Activated B cell treated with CpG ODN at 0.5 μM for 24 hours (primary cell): ENCODE data around the gene VAMP8. TPM values are rescaled to one million over a fixed set of nuclear protein-coding genes. Genes with fewer than 3 reads are reported as not detected.
A peak's percentile ranks its signal among the peaks of the same experiment; 100 is the strongest.

Experiments used
- ATAC-seq: fragments of 200-7000 bp; cut with Tn5 transposase; one replicate; pipeline ENCODE4 v1.10.0; 2021; ENCODE audit warnings: low read depth, mild to moderate bottlenecking, moderate library complexity
- CTCF ChIA-PET: fragments of 350-600 bp; sonication (Branson Sonifier 250); formaldehyde crosslinking; loops from one replicate; lab custom pipeline; 2021; ENCODE audit warnings: antibody characterized with exemption; lab: Charles Lee
- POLR2A ChIA-PET: fragments of 350-600 bp; sonication (Branson Sonifier 250); formaldehyde crosslinking; loops from one replicate; lab custom pipeline; 2021; ENCODE audit warnings: antibody characterized with exemption; lab: Charles Lee
- DNase-seq: peaks from one replicate; pipeline ENCODE4 v3.0.0; 2022
- H3K27ac Mint-ChIP-seq: one replicate; pipeline ENCODE4 v1.8.0; 2020; ENCODE audit warnings: mixed read lengths
- H3K27me3 Mint-ChIP-seq: one replicate; pipeline ENCODE4 v1.8.0; 2021; ENCODE audit warnings: mixed read lengths
- H3K36me3 Mint-ChIP-seq: one replicate; pipeline ENCODE4 v1.8.0; 2021; ENCODE audit warnings: low read depth, mixed read lengths
- H3K4me1 Mint-ChIP-seq: one replicate; pipeline ENCODE4 v1.8.0; 2021; ENCODE audit warnings: mixed read lengths
- H3K4me3 Mint-ChIP-seq: one replicate; pipeline ENCODE4 v1.8.0; 2020; ENCODE audit warnings: mild to moderate bottlenecking, mixed read lengths
- H3K9me3 Mint-ChIP-seq: one replicate; pipeline ENCODE4 v1.8.0; 2020; ENCODE audit warnings: mixed read lengths
- CTCF ChIP-seq: fragments of 200-600 bp; IDR thresholded peaks from one replicate; pipeline ENCODE4 v1.8.0; 2022; ENCODE audit warnings: antibody characterized with exemption, mild to moderate bottlenecking
- intact Hi-C: fragments of 100-400 bp; cut with micrococcal nuclease; formaldehyde crosslinking; loops from one replicate; pipeline ENCODE4 v1.15.1; 2024
- total RNA-seq: library from RNA; stranded (reverse); gene quantifications from 2 replicates; pipeline ENCODE4 v1.2.3, GENCODE V29; 2022

Gene VAMP8
- total RNA-seq, 1 donor from 2014 or later = 128 TPM

GRCh38 chr2:85585781-85586105, 8.4 kb downstream of the VAMP8 start:
- H3K27ac Mint-ChIP-seq = no peak overlapping the region
- H3K4me3 Mint-ChIP-seq = peak overlapping the region; percentile 82
- POLR2A ChIA-PET = interaction anchor here (0.6 to 5.9 kb wide), 3 partner anchors 10 to 47 kb away, joined by 4 to 59 read pairs (median 10); partner anchors contain the start of genes MAT2A and RNF181
- peaks cover 44% of the 10 kb centered on the region for H3K4me1 Mint-ChIP-seq
- H3K36me3 Mint-ChIP-seq = peaks cover 19% of the 10 kb centered on the region
- TF ChIP-seq CTCF = no peak
- no peaks in the 10 kb centered on the region for H3K27me3 Mint-ChIP-seq
- no peak for ATAC-seq
- intact Hi-C loops = loop anchor here (2.0 kb wide), 1 partner anchor 17 kb away; the partner anchor contains the start of gene TMEM150A
- CTCF ChIA-PET = no interaction called here
- no peak for DNase-seq
- no peaks in the 10 kb centered on the region for H3K9me3 Mint-ChIP-seq

GRCh38 chr2:85588236-85588635, 10.8 kb downstream of the VAMP8 start:
- no peak for TF ChIP-seq CTCF
- DNase-seq = no peak
- intact Hi-C loops = no loop called here
- Mint-ChIP-seq H3K36me3 (peaks cover 3% of the 10 kb centered on the region), H3K27ac (no peak overlapping the region), H3K9me3 (no peaks in the 10 kb centered on the region), H3K4me3 (no peak overlapping the region), H3K4me1 (peaks cover 39% of the 10 kb centered on the region), H3K27me3 (no peaks in the 10 kb centered on the region)
- CTCF ChIA-PET = interaction anchor here (1.2 kb wide), 1 partner anchor 36 kb away, joined by 4 read pairs; no protein-coding TSS in a partner anchor
- no peak for ATAC-seq
- POLR2A ChIA-PET = interaction anchor here (0.6 to 2.5 kb wide), 4 partner anchors 9 to 261 kb away, joined by 4 to 7 read pairs (median 5); partner anchors contain the start of genes TMEM150A and VAMP8

- H3K9me3 Mint-ChIP-seq = no peaks in the 10 kb centered on the region
- no peak overlapping the region for H3K27ac Mint-ChIP-seq
- no peak overlapping the region for H3K4me3 Mint-ChIP-seq
- peaks cover 36% of the 10 kb centered on the region for H3K4me1 Mint-ChIP-seq
- no peak for ATAC-seq
- peaks cover under 1% of the 10 kb centered on the region for H3K36me3 Mint-ChIP-seq
- ChIA-PET POLR2A (interaction anchor here (0.6 to 2.5 kb wide), 4 partner anchors 9 to 261 kb away, joined by 3 to 7 read pairs (median 5); partner anchors contain the start of gene VAMP8), CTCF (no interaction called here)
- TF ChIP-seq CTCF = no peak
- DNase-seq = no peak
- no peaks in the 10 kb centered on the region for H3K27me3 Mint-ChIP-seq
- intact Hi-C loops = no loop called here
Measured at GRCh38 chr2:85588645-85589044, 11.3 kb downstream of the VAMP8 start.

- H3K4me1 Mint-ChIP-seq = peaks cover 32% of the 10 kb centered on the region
- no peaks in the 10 kb centered on the region for H3K9me3 Mint-ChIP-seq
- ChIA-PET CTCF (no interaction called here), POLR2A (interaction anchor here (0.7 to 2.5 kb wide), 2 partner anchors 10 to 29 kb away, joined by 3 to 7 read pairs; no protein-coding TSS in a partner anchor)
- ATAC-seq (no peak), DNase-seq (no peak)
- H3K4me3 Mint-ChIP-seq = no peak overlapping the region
- TF ChIP-seq CTCF = no peak
- no peaks in the 10 kb centered on the region for H3K36me3 Mint-ChIP-seq
- intact Hi-C loops = no loop called here
- no peak overlapping the region for H3K27ac Mint-ChIP-seq
- no peaks in the 10 kb centered on the region for H3K27me3 Mint-ChIP-seq
Measured at GRCh38 chr2:85589181-85589580, 11.8 kb downstream of the VAMP8 start.

GRCh38 chr2:85589982-85590791, 12.8 kb downstream of the VAMP8 start:
- CTCF ChIA-PET = no interaction called here
- Mint-ChIP-seq H3K4me1 (peaks cover 35% of the 10 kb centered on the region), H3K27me3 (no peaks in the 10 kb centered on the region), H3K4me3 (no peak overlapping the region), H3K9me3 (no peaks in the 10 kb centered on the region), H3K27ac (no peak overlapping the region), H3K36me3 (peaks cover 6% of the 10 kb centered on the region)
- POLR2A ChIA-PET = interaction anchor here (1.2 to 6.8 kb wide), 2 partner anchors 11 to 15 kb away, joined by 3 to 45 read pairs; partner anchors contain the start of gene VAMP8
- intact Hi-C loops = no loop called here
- ATAC-seq = no peak
- no peak for DNase-seq
- no peak for TF ChIP-seq CTCF
